GM21529 (cell line): ENCODE results near the gene BACH2.

Experiments used
- ATAC-seq: cut with Tn5 transposase; IDR thresholded peaks from one replicate; pipeline ENCODE4 v1.9.1; 2021; ENCODE audit not compliant: unreplicated experiment

BACH2 gene

DNA sequence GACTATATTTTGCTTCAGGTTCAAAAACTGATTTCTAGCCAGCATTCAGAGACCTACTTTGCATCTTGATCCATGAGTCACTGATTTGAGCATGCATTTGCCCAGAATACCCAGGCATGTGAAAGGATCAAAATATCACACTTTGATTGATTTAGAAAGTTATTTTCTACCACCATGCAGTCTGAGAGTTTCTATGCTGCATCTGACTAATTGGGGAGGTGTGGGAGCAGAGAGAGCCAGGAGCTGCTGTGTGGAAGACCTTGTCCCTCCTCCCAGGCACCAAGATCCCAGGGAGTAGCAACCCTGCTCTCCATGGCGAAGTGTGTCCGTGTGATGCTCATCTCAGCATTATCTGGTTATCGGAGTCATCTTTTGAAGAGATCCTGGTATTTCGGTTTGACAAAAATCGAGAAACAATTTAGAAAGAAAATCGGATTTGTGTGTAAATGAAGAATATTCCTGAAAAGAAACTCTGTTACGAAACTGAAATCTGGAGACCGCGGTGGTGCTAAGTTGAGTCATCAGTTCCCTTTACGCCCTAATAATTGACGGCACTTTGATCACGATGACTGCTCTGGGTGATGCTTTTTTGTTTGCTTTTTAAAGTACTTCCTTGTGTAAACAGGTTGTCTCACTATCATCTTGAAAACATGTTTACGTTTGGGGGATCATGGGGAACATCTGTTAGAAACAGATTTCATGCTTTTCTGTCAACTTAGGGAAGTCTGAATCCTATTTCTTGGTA is 193.4 kb downstream of the BACH2 start:
- peak; percentile 73 for ATAC-seq

DNA sequence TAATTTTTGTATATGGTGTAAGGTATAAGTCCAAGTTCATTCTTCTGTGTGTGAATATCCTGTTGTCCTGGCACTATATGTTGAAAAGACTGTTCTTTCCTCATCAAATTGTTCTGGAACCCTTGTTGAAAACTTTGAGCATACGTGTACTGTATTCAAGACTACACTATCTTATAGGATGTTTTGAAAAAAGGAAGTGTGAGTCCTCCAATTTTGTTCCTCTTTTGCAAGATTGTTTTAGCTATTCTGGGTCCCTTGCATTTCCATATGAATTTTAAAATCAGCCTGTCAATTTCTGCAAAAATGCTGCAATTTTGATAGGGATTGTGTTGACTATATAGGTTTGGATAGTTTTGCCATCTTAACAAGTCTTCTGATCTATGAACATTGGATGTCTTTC is 195.2 kb downstream of the BACH2 start:
- ATAC-seq = no peak

DNA sequence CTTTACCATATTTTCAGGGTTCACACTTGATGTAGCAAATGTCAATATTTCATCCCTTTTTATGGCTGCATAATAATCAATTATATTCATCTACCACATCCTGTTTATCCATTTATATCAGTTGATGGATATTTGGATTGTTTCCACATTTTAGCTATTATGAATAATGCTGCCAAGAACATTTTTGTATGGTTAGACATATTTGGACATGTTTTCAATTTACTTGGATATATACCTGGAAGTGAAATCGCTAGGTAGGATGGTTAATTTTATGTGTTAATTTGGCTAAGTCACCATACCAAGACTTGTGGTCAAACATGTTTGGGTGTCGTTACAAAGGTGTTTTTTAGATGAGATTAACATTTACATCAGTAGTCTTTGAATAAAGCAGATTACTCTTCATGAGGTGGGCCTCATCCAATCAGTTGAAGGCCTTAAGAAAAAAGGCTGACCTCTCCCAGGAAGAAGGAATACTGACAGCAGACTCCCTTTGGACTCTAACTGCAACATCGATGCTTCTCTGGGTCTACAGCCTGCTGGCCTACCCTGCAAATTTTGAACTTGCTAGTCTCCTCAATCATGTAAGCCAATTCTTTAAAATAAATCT is 196.5 kb downstream of the BACH2 start:
- ATAC-seq = no peak

DNA sequence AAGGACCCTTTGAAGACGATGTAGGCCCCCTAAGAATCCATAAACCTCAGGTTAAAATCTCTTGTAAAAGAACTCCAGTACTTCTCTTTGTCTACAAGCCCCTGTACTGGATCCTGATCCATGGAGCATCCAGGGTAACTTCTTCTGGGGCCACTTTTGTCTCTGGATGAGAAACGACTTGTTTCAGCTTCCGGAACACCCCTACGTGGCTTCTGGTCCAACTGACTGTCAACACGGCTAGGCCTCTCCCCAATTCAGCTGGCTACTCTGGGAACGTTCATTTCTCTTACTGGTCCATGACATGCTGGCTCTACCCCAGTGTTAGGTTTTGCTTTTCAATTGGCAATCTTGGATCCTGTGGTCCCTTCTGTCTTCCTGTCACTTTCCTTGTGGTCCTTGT is 198.0 kb downstream of the BACH2 start:
- ATAC-seq = no peak

DNA sequence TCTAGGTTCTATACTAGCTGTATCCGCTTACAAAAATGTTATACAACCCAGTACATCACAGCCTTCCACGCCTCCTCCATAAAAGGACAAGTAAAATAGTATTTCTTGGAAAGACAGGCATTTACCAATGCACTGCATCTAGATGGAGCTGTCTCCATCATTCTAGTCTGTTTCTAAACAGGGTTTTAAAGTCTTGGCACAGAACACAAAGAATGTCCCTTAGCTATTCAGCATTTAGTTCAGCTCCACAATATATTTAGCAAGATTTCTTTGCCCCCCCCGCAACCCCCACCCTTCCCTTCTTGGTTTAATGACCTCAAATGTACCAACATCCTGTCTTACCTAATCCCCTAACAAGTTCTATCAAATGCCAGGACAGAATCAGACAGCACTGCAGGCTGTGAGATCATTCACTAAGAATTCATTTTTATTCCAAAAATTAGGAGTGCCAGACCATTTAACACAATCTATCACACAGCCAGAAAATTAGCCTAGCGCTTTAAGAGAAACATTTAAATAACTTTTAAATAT is 198.6 kb downstream of the BACH2 start:
- no peak for ATAC-seq

DNA sequence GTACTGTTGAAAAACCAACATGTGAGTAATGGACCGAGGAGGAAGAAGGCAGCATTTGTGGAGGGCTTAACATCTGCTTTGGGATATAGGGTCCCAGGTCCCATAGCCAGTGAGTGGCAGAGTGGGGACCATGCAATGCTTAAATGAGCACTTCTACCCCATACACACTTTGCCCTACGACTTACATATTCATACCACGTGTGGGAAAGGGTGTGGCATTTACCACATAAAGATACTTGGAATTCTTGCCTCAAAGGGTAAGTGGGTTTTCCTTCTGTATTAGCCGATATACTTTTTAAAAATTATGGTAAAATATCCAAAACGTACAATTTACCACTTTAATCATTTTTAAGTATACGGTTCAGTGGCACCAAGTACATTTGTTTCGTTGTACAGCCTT is 199.3 kb downstream of the BACH2 start:
- no peak for ATAC-seq

DNA sequence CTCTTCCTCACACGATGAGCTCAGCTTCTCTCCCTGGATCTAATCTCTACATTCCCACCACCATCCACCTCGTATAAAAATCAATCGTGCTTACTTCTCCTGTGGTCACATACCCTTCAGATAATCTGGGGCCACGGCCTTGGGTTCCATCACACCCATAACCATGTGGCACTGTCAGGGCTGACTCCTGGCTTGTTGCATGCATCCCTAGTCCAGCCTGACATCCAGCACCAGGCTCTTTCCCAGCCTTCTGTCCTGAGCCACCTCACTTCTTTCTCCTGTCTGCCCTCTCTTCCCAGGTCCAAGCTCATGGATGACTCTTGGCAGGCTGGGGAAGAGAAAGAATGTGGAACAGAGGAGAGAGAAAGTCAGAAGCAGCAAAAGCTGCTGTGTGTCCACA is 199.8 kb downstream of the BACH2 start:
- ATAC-seq = no peak

DNA sequence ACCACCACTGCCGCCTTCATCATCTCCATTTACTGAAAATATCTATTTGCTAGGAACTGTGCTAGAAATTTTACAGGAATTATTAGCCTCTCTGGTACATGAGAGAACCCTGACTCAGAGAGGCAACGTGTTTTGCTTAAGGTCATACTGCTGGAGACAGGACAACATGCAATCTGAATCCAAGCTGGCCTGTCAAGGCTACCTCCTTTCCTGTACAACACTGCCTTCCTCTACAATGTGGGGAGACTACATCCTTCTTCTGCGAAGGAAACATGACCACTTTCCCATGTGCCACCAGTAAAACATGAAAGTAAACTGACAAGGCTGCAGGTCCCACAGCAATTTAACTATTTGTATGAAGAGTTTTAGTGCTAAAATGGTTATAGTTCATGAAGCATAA is 200.9 kb downstream of the BACH2 start:
- ATAC-seq = no peak

DNA sequence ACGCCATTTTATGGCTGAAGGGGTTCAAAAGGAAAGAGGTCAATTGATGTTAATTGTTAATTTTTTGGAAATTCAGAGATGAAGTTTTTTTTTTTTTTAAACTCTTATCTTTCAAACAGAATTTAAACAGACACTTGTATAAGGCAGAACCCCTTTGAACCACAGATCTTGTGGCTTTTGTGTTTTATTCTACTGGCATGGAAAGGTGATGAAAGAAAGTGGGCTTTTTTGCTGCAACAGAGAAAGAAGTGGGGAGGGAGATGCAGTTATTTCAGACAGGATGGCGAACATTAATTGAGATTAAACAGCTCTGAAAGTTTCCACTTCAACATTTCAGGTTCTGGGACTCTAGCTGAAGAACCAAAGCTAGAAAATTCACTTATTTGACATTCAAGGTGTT is 201.5 kb downstream of the BACH2 start:
- ATAC-seq = no peak

DNA sequence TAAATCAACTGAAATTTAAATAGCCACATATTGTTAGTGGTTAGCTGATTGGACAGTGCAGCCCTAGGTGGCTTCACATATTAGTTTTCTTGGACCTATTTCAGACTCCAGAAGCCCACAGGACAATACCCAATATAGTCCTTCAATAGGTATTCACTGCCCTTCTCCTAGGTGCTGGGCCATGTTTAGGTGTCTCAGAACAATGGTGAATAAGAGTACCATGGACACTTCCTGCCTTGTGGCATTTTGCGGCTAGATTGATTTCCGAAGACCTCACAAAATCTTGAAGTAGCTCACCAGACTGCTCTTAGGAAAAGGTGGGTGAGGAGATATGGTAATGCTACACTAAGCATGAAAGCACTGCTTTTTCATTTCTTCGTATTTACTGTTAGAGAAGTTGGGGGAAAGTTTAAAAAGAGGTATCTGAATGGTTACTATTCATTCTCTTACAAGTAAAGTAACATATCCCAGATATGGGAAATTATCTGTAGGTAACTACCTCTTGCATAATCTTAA is 203.0 kb downstream of the BACH2 start:
- no peak for ATAC-seq

DNA sequence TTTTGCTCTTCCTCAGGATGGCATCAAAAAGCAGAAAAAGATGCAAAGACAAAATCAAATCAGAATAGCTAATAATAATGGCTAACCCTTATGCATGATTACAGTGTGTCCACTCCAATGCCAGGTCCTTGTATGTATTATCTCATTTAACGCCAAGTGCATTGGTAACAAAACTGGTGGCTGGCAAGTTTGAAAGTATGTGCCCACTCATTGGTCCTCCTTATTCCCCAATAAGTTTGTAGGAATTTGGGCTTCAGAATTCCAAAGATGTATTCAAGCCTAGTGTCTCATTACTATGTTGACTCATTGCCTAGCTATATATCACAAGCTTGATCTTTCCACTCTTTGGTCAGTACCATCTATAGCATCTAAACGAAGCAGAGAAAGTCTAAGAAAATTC is 205.8 kb downstream of the BACH2 start:
- ATAC-seq = no peak

DNA sequence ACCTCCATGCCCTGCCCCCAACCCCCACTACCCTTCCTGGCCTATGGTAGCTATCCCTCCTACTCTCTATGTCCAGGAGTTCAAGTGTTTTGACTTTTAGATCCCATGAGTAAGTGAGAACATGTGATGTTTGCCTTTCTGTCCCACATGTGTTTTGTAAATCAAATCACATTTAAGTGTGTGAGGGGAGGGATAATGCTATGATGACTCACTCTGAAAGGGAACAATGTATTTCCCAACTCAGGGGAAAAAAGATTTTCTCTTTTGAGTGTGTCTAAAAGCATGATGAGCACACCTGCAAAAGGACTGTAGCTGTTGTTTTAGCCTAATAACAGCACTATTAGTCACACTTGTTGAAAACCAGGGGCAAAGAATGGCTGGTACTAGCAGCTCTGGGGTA is 208.6 kb downstream of the BACH2 start:
- ATAC-seq = no peak

DNA sequence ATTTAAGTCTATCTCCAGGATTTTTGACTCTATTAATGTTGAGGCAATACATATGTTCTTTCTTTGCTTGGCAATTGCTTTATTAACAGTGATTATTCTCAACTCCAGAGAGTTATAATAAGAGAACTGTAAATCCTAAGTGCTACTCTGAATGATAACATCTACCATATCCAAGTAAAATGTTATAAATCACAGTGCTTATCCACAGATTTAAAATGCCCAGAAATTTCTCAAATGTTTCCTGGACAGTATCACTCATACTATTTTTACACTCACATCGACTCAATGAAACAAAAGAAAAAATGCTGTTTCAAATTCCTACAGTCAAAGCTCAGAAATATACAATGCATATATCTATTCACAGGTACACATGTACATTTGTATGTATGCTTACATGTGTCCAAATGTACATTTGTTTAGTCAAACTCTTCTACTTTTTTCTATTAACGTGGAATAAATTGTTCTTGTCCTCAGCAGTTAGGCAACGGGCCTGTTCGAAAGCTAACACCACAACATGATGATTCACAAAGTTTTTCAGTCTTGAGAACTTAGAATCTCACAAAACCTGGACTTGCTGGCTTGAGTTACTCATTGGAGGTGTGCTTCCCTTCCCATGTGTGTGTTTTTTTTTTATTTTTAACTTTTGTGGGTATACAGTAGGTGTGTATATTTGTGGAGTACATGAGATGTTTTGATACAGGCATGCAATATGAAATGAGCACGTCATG is 209.4 kb downstream of the BACH2 start:
- ATAC-seq = no peak

DNA sequence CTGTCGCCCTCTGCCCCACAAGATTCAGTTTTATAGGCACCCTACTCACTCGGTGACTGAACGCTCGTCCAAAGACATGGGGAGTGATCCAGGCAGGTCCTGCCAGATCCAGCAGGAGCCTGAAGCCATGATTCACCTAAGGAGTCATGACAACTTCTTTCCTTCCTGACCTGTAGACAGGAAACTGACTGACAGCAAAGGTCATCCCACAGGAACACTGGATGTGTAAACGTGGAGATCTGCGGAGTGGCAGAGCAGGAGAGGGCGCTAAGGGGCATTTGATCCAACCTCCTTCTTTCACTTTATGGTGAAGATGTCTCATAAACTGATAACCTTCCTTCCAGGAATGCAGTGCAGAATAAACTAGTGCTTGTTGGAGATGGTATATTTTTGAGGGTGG is 210.1 kb downstream of the BACH2 start:
- no peak for ATAC-seq

DNA sequence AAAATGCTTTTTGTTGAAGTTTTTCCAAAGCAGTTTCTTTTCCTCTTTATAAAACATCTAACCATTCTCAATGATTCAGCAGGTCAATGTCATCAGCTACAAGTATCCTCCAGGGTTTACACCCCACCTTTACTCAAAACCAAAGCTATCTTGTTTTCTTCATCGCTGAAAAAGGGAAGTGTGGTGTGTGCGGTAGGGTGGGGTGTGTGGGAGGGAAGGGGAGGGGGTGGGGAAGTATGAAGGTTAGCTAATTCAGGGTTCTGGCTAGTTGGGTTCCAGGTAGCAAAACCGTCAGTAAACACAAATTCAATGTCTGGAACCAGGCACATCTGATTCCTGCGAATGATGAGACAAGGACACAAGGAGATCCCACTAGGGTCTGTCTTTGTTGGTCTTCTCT is 212.8 kb downstream of the BACH2 start:
- peak; percentile 64 for ATAC-seq

DNA sequence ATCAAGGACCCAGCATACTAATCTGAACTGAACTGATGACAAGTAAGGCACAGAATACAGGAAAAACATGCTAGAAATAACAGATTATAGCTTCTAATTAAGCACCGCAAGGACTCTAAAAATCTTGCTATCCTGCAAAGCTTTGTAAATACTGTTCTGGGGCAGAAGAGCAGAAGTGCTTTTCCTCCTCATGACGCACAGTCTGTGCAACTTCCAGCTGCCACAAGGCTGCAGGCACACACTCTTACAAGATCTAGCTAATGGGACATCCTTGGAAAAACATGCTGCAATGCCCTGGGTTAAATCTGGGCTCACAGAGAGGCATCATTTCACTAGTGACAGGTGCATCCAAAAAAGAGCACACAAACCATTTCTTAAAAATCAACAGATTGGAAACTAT is 213.8 kb downstream of the BACH2 start:
- no peak for ATAC-seq

DNA sequence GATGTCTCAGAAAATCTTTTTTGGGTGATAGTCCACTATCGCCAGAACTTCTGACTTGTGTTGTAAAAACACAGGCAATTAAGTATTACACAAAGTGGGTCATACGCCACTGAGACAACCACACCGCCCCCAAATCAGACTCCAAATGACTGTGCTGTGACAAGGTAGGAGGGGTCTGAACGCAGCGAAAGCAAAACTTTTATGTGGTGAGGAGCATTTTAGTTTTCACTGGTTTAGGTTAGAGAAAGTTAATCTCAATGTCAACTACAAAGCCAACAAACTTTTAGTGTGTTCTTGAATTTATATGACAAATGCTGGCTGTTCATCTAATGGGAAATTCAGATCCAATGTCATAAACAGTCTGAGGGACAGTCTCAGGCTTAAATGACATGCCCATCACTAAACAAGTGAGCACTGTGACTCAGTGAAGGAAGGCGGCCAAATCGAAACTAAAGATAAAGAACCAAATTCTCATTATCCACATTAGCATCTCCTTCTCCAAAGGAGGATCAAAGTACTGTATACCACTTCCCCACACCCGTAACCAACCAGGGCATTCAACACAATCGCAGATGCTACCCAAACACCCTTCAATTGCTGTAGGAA is 215.7 kb downstream of the BACH2 start:
- ATAC-seq = peak; percentile 80

DNA sequence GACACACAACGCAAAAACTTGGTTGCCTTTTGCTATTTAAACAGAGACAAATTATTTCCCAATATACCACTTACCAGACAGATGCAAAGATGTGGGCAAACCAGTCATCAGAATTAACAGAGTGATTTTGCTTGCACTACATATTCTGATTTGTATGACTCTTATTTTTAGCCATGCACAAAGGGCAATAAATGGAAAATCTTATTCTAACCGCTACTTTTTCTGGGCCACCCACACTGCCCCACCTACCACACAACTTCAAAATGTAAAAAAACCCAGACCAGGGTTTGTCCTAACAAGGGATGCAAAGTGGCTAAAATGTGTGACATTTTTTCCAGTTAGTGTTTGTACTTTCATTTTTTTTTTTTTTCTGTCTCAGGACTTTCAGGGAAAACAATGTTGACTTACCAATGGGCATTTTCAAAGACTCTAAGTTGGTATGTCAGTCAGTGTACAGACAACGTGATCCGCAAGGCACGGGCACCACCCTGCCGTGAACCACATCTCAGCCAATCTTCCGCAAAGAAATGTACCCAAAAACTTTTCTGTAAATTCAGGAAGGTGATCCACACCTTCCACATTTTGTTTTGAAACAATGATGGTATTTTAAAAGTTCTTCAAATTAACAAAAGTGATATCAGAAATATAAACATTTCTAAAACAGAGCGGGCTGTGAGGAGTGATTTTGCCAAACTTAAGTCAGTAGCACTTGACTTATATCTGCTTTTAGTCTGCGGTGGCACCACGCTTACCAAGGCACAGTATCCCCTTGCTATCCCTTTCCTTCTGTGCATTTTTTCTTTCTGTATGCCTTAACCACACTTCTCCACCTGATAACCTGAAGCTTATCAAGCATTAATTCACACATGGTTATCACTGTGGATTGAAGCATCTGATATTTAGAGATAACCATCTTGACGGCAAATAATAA is 216.8 kb downstream of the BACH2 start:
- no peak for ATAC-seq

DNA sequence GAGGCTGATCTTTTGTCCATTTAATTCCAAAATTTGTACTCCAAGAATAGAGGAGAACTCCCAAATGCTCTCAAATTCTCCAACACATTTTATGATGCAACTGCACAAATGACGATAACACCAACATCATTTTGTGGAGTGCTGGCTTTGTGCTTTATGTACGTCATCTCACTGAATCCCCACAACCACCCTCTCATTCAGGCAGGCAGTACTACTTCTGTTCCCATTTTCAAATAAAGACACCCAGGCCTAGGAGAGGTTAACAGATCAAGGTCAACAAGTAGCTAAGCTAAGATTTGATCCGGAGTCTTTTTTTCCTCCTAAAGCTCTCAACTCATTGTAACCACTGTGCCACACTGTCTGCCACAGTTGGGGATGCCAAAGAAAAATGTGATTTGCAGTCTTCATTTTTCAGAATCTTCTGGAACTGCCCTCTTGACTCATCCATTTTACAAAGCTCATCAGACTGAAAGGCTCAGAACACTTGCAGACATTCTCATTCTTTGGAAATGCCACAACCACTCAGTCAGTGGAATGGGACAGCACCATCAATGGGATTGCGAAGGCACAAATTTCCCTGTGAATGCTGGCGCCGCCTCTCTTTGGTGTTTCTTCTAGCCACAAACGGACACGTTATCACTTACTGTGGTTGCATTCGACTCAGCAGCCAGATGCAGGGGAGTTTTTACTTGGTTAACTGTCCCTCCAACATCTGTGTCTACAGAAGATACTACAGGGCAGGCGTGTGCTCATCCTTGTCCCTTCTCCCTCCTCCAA is 217.9 kb downstream of the BACH2 start:
- ATAC-seq = no peak
